T1000 (cell line): Measurements from ENCODE around the gene WDCP.

Experiments
- DNase-seq: peaks from one replicate; lab custom pipeline; 2025; ENCODE audit warnings: mixed read lengths; lab: John Stamatoyannopoulos, UW

WDCP gene

DNA sequence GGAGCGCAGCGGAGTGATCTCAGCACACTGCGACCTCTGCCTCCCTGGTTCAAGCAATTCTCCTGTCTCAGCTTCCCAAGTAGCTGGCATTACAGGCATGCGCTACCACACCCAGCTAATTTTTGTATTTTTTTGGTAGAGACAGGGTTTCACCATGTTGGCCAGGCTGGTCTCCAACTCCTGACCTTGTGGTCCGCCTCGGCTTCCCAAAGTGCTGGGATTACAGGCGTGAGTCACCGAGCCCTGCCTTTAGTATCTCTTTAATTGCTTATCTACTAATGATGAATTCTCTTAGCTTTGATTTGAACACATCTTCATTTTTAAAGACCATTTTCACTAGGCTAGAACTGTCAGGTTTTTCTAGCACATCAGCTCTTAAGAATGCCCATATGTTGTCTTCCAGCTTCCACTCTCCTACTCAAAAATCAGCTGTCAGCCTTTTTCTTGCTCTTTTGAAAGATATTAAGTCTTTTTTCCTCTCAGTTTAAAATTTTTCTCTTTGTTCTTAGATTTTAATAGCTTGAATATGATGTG lies 53.4 kb downstream of the WDCP start:
- DNase-seq, result no peak

DNA sequence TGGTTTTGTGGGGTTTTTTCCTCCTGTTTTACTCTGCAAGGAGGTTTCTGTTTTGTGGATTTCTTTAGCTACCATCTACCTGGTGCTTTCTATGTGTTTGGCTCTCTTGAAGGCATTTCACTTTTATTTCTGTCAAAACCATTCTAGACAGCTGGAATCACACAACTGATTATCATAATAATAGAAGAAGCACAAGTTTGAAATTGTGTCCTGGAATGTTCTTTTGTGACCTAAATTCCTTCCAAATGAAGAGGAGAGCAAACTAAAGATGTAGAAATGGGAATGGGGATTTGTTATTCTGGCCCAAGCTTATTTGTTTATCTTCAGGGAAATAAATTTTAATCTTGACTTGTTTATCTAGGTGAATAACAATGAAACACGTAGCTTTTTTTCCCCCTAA lies 54.3 kb downstream of the WDCP start:
- DNase-seq, result no peak

DNA sequence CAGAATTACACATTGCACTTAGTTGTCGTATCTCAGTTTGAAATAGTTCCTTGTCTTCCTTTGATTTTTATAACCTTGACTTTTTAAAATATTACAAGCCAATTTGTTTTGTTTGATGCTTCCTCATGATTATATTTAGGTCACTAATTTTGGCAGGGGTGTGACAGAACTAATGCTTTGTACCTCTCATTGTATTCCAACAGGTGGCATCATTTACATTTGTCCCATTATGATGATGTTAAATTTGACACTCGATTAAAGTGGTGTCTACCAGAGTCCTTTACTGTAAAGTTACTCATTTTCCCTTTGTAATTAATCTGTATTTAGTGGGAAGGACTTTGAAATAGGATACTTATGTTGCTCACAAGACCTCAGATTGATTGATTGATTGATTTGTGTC lies 58.8 kb downstream of the WDCP start:
- no peak for DNase-seq
